Thyroid gland (tissue), 4 donors: ENCODE data around the gene DNMT3A.

ENCODE experiments used
- POLR2A ChIP-seq, 2 donors: fragments of 450-650 bp; IDR thresholded peaks; one replicate each; pipeline ENCODE4 v1.6.1; 2017; ENCODE audit warnings: antibody characterized with exemption in 2 of 2, mild to moderate bottlenecking in 2 of 2, moderate library complexity in 1 of 2
- TF ChIP-seq, protein P1 (sequence below), 6 experiments: fragments of 200-600 bp in 3 of 6; fragments of 450-650 bp in 3 of 6; sonication (generic) in 3 of 6; IDR thresholded peaks; one replicate each; pipeline ENCODE4 v1.5.1; 2016 to 2019; ENCODE audit warnings: antibody characterized with exemption in 6 of 6, mild to moderate bottlenecking in 2 of 6, inconsistent platforms in 1 of 6, moderate library complexity in 1 of 6

DNA sequence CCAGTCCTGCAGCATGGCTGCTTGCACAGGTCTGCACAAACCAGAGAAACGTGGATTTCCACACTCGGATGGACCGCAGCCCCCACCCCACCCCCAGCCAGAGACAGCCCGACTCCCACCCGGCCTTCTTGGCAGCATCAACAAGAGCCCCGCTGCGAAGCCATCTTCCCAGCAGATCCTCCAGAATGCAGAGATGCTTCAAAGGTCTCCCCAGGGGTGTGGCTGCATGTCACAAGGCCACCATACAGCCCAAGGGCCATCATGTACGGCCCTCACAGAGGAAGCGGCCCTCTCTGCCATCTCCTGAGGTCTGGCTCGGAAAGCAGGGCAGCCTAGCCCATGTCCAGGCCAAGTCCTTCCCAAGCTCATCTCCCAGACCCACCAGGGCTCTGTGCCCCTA, 11.5 kb downstream of the DNMT3A start:
- TF ChIP-seq, protein P1, sequence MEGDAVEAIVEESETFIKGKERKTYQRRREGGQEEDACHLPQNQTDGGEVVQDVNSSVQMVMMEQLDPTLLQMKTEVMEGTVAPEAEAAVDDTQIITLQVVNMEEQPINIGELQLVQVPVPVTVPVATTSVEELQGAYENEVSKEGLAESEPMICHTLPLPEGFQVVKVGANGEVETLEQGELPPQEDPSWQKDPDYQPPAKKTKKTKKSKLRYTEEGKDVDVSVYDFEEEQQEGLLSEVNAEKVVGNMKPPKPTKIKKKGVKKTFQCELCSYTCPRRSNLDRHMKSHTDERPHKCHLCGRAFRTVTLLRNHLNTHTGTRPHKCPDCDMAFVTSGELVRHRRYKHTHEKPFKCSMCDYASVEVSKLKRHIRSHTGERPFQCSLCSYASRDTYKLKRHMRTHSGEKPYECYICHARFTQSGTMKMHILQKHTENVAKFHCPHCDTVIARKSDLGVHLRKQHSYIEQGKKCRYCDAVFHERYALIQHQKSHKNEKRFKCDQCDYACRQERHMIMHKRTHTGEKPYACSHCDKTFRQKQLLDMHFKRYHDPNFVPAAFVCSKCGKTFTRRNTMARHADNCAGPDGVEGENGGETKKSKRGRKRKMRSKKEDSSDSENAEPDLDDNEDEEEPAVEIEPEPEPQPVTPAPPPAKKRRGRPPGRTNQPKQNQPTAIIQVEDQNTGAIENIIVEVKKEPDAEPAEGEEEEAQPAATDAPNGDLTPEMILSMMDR (IDR thresholded peaks at IDR 0.05): no peak
- TF ChIP-seq POLR2A (IDR thresholded peaks at IDR 0.05): no peak
